Suprapubic skin (tissue), 4 donors: ENCODE results near the gene IL17REL.

Experiments used
- CTCF ChIP-seq, 2 donors: fragments of 200-600 bp in 1 of 2; fragments of 450-650 bp in 1 of 2; sonication (generic) in 1 of 2; IDR thresholded peaks; one replicate each; pipeline ENCODE4 v1.5.1; 2016 to 2019; ENCODE audit warnings: antibody characterized with exemption in 2 of 2, mild to moderate bottlenecking in 1 of 2, moderate library complexity in 1 of 2
- EP300 ChIP-seq: sonication (generic); formaldehyde crosslinking; IDR thresholded peaks from one replicate; pipeline ENCODE4 v1.6.1; 2017; ENCODE audit warnings: antibody characterized with exemption
- POLR2A ChIP-seq, 2 donors: fragments of 450-650 bp; IDR thresholded peaks; one replicate each; pipeline ENCODE4 v1.6.1; 2017; ENCODE audit warnings: antibody characterized with exemption in 2 of 2, mild to moderate bottlenecking in 2 of 2, moderate library complexity in 2 of 2
- POLR2AphosphoS5 ChIP-seq, 3 donors: sonication (generic); formaldehyde crosslinking; IDR thresholded peaks; one replicate each; pipeline ENCODE4 v1.6.1; 2017; ENCODE audit warnings: antibody characterized with exemption in 3 of 3

GRCh38 chr22:49955581-49956417 lies 56.8 kb downstream of the IL17REL start:
- TF ChIP-seq CTCF (IDR thresholded peaks at IDR 0.05) (no peak), POLR2A (IDR thresholded peaks at IDR 0.05) (no peak), POLR2AphosphoS5 (IDR thresholded peaks at IDR 0.05) (no peak), EP300 (no peak)
